Liver (tissue), 9 donors: ENCODE results near the gene C16orf86. TPM values are rescaled to one million over a fixed set of nuclear protein-coding genes. Genes with fewer than 3 reads are reported as not detected.

ENCODE experiments used
- DNase-seq: peaks from one replicate; pipeline ENCODE4 v3.0.0-alpha.2; 2017; ENCODE audit warnings: low spot score
- H3K27ac ChIP-seq, 2 donors: one replicate each; pipeline ENCODE4 v1.7.0; 2013; ENCODE audit warnings: inconsistent platforms in 2 of 2, low read length in 2 of 2, control low read depth in 1 of 2, low read depth in 1 of 2, mild to moderate bottlenecking in 1 of 2
- H3K27me3 ChIP-seq, 4 donors: one replicate each; pipeline versions ENCODE4 v1.6.1 to v1.7.0; 2013; ENCODE audit warnings: low read length in 3 of 4, inconsistent platforms in 1 of 4, mild to moderate bottlenecking in 1 of 4, moderate library complexity in 1 of 4; ENCODE audit not compliant: control insufficient read depth in 4 of 4, insufficient read depth in 4 of 4
- H3K36me3 ChIP-seq, 4 donors: one replicate each; pipeline versions ENCODE4 v1.6.1 to v1.7.0; 2013; ENCODE audit warnings: low read length in 3 of 4, mild to moderate bottlenecking in 3 of 4, low read depth in 1 of 4, moderate library complexity in 1 of 4; ENCODE audit not compliant: control insufficient read depth in 4 of 4, insufficient read depth in 3 of 4
- H3K4me1 ChIP-seq, 4 donors: one replicate each; pipeline versions ENCODE4 v1.6.1 to v1.7.0; 2013; ENCODE audit warnings: low read length in 3 of 4, mild to moderate bottlenecking in 3 of 4, moderate library complexity in 1 of 4; ENCODE audit not compliant: control insufficient read depth in 4 of 4, insufficient read depth in 4 of 4
- H3K4me3 ChIP-seq, 3 donors: one replicate each; pipeline versions ENCODE4 v1.6.1 to v1.7.0; 2013; ENCODE audit warnings: low read length in 3 of 3, control low read depth in 1 of 3, low read depth in 1 of 3, mild to moderate bottlenecking in 1 of 3
- H3K9ac ChIP-seq, 2 donors: one replicate each; pipeline ENCODE4 v1.7.0; 2013; ENCODE audit warnings: low read length in 2 of 2, mild to moderate bottlenecking in 2 of 2, moderate library complexity in 2 of 2, control low read depth in 1 of 2, low read depth in 1 of 2
- H3K9me3 ChIP-seq, 4 donors: one replicate each; pipeline versions ENCODE4 v1.6.1 to v1.7.0; 2013; ENCODE audit warnings: low read length in 3 of 4; ENCODE audit not compliant: control insufficient read depth in 4 of 4
- EGR1 ChIP-seq, 2 donors: IDR thresholded peaks; 2 replicates each; pipeline ENCODE4 v1.6.1; 2016 to 2018; ENCODE audit warnings: antibody characterized with exemption in 2 of 2, low read depth in 2 of 2
- FOXA1 ChIP-seq: IDR thresholded peaks from 2 replicates; pipeline ENCODE4 v1.6.1; 2016; ENCODE audit warnings: antibody characterized with exemption
- FOXA2 ChIP-seq: IDR thresholded peaks from 2 replicates; pipeline ENCODE4 v1.6.1; 2016; ENCODE audit warnings: antibody characterized with exemption
- GABPA ChIP-seq, 2 donors: IDR thresholded peaks in 1 of 2; conservative IDR thresholded peaks in 1 of 2; 2 replicates each; pipeline ENCODE4 v1.6.1; 2016; ENCODE audit warnings: antibody characterized with exemption in 2 of 2, mild to moderate bottlenecking in 1 of 2, moderate library complexity in 1 of 2
- HNF4A ChIP-seq, 2 donors: conservative IDR thresholded peaks; 2 replicates each; pipeline ENCODE4 v1.6.1; 2016; ENCODE audit warnings: antibody characterized with exemption in 2 of 2, mild to moderate bottlenecking in 2 of 2
- HNF4G ChIP-seq: IDR thresholded peaks from 2 replicates; pipeline ENCODE4 v1.6.1; 2016; ENCODE audit warnings: antibody characterized with exemption
- JUND ChIP-seq, 2 donors: IDR thresholded peaks; 2 replicates each; pipeline ENCODE4 v1.6.1; 2016; ENCODE audit warnings: antibody characterized with exemption in 2 of 2
- NR2F2 ChIP-seq: IDR thresholded peaks from 2 replicates; pipeline ENCODE4 v1.6.1; 2016; ENCODE audit warnings: antibody characterized with exemption
- RAD21 ChIP-seq, 2 donors: IDR thresholded peaks; 2 replicates each; pipeline ENCODE4 v1.6.1; 2016; ENCODE audit warnings: antibody characterized with exemption in 2 of 2, mild to moderate bottlenecking in 2 of 2
- RXRA ChIP-seq, 2 donors: IDR thresholded peaks; 2 replicates each; pipeline ENCODE4 v1.6.1; 2017 to 2018; ENCODE audit warnings: antibody characterized with exemption in 2 of 2, mild to moderate bottlenecking in 1 of 2
- SP1 ChIP-seq: IDR thresholded peaks from 2 replicates; pipeline ENCODE4 v1.6.1; 2018; ENCODE audit warnings: antibody characterized with exemption, mild to moderate bottlenecking
- TAF1 ChIP-seq: conservative IDR thresholded peaks from 2 replicates; pipeline ENCODE4 v1.6.1; 2016; ENCODE audit warnings: antibody characterized with exemption, mild to moderate bottlenecking
- YY1 ChIP-seq: IDR thresholded peaks from 2 replicates; pipeline ENCODE4 v1.6.1; 2016; ENCODE audit warnings: antibody characterized with exemption, mild to moderate bottlenecking
- polyA plus RNA-seq, 2 donors: library from polyadenylated mRNA; stranded (reverse) in 1 of 2; unstranded in 1 of 2; fragments of 200-250 nt in 1 of 2; fragments of >200 nt in 1 of 2; fragmentation: Nextera tagmentation in 1 of 2; extraction: Ambion mirVana in 1 of 2; gene quantifications; one replicate each; pipeline versions ENCODE4 v1.2.1 to v1.2.3, GENCODE V29; 2013 to 2015
- total RNA-seq, 2 donors: library from RNA; depleted of rRNA; stranded (reverse); fragments of >200 nt; gene quantifications; one replicate each; pipeline ENCODE4 v1.2.3, GENCODE V29; 2014
- TF ChIP-seq, protein P1 (sequence below): IDR thresholded peaks from 2 replicates; pipeline ENCODE4 v1.6.1; 2016; ENCODE audit warnings: antibody characterized with exemption
- TF ChIP-seq, protein P2 (sequence below): IDR thresholded peaks from 2 replicates; pipeline ENCODE4 v1.6.1; 2016; ENCODE audit warnings: antibody characterized with exemption
- TF ChIP-seq, protein P3 (sequence below): fragments of 150-350 bp; IDR thresholded peaks from 2 replicates; pipeline ENCODE4 v1.5.1; 2017; ENCODE audit warnings: improper control_type of control experiment, low read depth, low read length; ENCODE audit not compliant: missing input control
- TF ChIP-seq, protein P4 (sequence below): IDR thresholded peaks from 2 replicates; pipeline ENCODE4 v1.6.1; 2016; ENCODE audit warnings: antibody characterized with exemption
- donor health status: healthy.
- donor health status: healthy.
- donor health status: healthy.
- donor health status: healthy.
- donor health status: healthy.

C16orf86 gene
- total and polyA plus RNA-seq, 4 donors, result 1.2 to 2.6 (median 2.1) TPM

DNA sequence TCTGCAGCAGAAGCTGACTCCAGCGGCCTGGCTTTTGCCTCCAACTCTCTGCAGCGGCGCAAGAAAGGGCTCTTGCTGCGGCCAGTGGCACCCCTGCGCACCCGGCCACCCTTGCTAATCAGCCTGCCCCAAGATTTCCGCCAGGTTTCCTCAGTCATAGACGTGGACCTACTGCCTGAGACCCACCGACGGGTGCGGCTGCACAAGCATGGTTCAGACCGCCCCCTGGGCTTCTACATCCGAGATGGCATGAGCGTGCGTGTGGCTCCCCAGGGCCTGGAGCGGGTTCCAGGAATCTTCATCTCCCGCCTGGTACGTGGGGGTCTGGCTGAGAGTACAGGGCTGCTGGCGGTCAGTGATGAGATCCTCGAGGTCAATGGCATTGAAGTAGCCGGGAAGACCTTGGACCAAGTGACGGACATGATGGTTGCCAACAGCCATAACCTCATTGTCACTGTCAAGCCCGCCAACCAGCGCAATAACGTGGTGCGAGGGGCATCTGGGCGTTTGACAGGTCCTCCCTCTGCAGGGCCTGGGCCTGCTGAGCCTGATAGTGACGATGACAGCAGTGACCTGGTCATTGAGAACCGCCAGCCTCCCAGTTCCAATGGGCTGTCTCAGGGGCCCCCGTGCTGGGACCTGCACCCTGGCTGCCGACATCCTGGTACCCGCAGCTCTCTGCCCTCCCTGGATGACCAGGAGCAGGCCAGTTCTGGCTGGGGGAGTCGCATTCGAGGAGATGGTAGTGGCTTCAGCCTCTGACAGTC lies 4.5 kb upstream of the C16orf86 start (continued):
- no peak for TF ChIP-seq JUND (IDR thresholded peaks at IDR 0.05)
- TF ChIP-seq HNF4A (conservative IDR thresholded peaks at IDR 0.05), result no peak
- TF ChIP-seq FOXA2, result no peak
- no peak for TF ChIP-seq HNF4G
- TF ChIP-seq NR2F2, result no peak
- TF ChIP-seq YY1, result no peak
- TF ChIP-seq FOXA1, result no peak
- no peak for TF ChIP-seq TAF1
- TF ChIP-seq SP1, result no peak

DNA sequence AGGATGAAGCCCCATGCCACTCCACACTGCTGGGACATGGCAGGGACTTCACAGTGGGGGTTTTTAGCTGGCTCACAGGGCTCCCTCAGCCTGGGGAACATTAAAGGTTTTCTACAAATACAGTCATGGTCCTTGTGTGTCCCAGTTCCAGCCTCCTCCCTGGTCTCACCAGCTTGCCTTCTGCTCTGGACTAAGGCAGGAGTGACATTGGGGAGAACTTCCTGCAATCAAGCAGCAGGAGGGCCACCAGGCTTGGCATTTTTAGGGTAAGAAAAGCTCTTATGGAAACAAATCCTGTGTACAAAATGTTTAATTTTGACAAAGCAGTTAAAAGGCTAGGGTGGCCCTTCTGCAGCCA lies 4.0 kb upstream of the C16orf86 start:
- no peak overlapping the region for H3K4me3 ChIP-seq

More for the DNA sequence above, 4.0 kb upstream of the C16orf86 start:
- no peak for TF ChIP-seq RXRA (IDR thresholded peaks at IDR 0.05)
- TF ChIP-seq FOXA2, result no peak
- TF ChIP-seq GABPA (IDR thresholded peaks at IDR 0.05 in 1 of 2, conservative IDR thresholded peaks at IDR 0.05 in 1 of 2), result no peak
- TF ChIP-seq, protein P1, sequence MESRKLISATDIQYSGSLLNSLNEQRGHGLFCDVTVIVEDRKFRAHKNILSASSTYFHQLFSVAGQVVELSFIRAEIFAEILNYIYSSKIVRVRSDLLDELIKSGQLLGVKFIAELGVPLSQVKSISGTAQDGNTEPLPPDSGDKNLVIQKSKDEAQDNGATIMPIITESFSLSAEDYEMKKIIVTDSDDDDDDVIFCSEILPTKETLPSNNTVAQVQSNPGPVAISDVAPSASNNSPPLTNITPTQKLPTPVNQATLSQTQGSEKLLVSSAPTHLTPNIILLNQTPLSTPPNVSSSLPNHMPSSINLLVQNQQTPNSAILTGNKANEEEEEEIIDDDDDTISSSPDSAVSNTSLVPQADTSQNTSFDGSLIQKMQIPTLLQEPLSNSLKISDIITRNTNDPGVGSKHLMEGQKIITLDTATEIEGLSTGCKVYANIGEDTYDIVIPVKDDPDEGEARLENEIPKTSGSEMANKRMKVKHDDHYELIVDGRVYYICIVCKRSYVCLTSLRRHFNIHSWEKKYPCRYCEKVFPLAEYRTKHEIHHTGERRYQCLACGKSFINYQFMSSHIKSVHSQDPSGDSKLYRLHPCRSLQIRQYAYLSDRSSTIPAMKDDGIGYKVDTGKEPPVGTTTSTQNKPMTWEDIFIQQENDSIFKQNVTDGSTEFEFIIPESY, result no peak
- TF ChIP-seq, protein P2, sequence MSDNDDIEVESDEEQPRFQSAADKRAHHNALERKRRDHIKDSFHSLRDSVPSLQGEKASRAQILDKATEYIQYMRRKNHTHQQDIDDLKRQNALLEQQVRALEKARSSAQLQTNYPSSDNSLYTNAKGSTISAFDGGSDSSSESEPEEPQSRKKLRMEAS, result no peak
- TF ChIP-seq, protein P3, sequence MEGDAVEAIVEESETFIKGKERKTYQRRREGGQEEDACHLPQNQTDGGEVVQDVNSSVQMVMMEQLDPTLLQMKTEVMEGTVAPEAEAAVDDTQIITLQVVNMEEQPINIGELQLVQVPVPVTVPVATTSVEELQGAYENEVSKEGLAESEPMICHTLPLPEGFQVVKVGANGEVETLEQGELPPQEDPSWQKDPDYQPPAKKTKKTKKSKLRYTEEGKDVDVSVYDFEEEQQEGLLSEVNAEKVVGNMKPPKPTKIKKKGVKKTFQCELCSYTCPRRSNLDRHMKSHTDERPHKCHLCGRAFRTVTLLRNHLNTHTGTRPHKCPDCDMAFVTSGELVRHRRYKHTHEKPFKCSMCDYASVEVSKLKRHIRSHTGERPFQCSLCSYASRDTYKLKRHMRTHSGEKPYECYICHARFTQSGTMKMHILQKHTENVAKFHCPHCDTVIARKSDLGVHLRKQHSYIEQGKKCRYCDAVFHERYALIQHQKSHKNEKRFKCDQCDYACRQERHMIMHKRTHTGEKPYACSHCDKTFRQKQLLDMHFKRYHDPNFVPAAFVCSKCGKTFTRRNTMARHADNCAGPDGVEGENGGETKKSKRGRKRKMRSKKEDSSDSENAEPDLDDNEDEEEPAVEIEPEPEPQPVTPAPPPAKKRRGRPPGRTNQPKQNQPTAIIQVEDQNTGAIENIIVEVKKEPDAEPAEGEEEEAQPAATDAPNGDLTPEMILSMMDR, result no peak
- no peak for TF ChIP-seq EGR1 (IDR thresholded peaks at IDR 0.05; ENCODE audit: low read depth in 2 of 2)
- no peak for TF ChIP-seq RAD21 (IDR thresholded peaks at IDR 0.05)
- TF ChIP-seq HNF4G, result no peak
- TF ChIP-seq TAF1, result no peak
- TF ChIP-seq, protein P4, sequence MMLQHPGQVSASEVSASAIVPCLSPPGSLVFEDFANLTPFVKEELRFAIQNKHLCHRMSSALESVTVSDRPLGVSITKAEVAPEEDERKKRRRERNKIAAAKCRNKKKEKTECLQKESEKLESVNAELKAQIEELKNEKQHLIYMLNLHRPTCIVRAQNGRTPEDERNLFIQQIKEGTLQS, result no peak
- TF ChIP-seq SP1, result no peak
- Histone ChIP-seq H3K36me3 (no peaks in the 10 kb centered on the region), H3K9me3 (no peaks in the 10 kb centered on the region), H3K9ac (peak overlapping the region in 1 of 2 donors; percentile 40), H3K27me3 (no peaks in the 10 kb centered on the region), H3K27ac (peak overlapping the region; percentile 58 to 71), H3K4me1 (peaks cover 18 to 68% (median 50%) of the 10 kb centered on the region in 4 donors)
- DNase-seq, result no peak
